Measurements from ENCODE around the gene PPM1F. TPM values are rescaled to one million over a fixed set of nuclear protein-coding genes. Genes with fewer than 3 reads are reported as not detected.
"Not testable (repeated sequence)": the region's sequence is repeated elsewhere in the genome, so short reads cannot be mapped to it uniquely, and the experiment has no call there.

PPM1F gene
- polyA plus RNA-seq, 12 donors, result 32.4 to 49.5 (median 46.1) TPM; not detected in 1

DNA sequence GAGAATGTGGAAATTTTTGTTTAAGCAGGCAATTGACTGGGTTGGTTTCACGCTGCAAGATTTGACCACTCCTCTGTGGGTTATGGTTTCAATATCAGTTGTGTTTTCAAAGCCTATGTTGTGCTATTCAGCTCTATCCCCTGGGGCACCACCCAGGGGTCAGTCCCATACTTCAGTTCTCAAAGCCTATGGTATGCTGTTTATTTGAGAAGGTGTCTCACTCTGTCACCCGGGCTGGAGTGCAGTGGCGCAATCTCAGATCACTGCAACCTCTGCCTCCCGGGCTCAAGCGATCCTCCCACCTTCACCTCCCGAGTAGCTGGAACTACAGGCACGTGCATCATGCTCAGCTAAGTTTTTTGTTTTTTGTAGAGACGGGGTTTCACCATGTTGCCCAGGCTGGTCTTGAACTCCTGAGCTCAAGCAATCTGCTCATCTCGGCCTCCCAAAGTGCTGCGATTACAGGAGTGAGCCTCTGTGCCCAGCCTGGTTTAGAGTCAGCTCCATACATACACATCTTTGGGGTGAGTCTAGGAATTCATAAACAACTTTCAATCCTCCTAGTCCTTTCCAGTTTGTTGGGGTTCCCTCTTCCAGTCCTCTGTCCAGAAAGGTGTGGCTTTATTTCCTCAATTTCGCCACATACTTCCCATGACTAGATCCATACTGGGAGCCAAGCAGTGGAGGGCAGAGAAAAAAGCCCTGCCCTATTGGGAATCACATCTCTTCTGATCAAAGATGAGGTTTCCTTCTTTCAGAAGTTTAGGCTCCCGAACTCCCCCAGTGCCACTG, 50.2 kb downstream of the PPM1F start:
- no peak for DNase-seq

DNA sequence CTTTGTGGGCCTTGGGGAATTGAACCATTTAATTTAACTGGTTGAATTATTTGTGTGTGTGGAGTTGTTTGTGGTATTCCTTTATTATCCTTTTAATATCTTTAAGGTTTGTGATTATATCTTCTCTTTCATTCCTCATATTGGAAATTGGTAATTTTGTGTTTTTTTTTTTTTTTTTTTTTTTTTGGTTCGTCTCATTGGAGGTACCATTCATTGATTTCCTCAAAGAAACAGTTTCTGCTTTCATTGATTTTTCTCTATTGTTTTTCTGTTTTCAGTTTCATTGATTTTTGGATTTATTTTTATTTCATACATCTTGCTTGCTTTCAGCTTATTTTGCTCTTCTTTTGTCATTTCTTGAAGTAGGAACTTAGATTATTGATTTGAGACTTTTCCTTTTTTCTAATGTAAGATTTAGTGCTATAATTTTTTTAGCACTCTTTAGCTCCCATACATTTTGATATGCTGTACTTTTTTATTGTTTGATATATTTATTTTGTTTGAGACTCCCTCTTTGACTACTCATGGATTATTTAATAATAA, 54.2 kb downstream of the PPM1F start:
- DNase-seq, result no peak

DNA sequence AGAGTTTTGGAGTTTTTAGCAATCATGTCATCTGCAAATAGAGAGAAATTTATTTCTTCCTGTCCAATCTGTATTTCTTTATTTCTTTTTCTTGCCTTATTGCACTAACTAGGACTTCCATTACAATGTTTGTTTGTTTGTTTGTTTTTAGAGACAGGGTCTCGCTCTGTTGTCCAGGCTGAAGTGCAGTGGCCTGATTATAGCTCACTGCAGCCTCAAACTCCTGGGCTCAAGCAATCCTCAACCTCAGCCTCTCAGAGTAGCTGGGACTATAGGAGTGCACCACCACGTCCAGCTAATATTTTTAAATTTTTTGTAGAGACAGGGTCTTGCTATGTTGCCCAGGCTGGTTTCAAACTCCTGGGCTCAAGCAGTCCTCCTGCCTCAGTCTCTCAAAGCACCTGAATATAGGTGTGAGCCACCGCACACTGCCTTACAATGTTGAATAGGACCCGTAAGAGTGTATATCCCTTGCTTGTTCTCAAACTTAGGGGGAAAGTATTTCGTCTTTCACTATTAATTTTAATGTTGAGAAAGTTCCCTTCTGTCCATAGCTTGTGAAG, 55.6 kb downstream of the PPM1F start:
- no peak for DNase-seq

DNA sequence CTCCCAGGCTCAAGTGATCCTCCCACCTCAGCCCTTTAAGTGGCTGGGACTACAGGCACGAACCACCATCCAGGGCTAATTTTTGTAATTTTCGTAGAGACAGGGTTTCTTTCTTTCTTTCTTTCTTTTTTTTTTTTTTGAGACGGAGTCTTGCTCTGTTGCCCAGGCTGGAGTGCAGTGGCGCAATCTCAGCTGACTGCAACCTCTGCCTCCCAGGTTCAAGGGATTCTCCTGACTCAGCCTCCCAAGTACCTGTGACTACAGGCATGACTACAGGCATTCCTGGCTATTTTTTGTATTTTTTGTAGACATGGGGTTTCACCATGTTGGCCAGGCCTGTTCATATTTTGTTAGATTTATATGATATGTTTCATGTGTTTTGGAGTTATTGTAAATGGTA, 56.4 kb downstream of the PPM1F start:
- DNase-seq, result not testable (repeated sequence)

DNA sequence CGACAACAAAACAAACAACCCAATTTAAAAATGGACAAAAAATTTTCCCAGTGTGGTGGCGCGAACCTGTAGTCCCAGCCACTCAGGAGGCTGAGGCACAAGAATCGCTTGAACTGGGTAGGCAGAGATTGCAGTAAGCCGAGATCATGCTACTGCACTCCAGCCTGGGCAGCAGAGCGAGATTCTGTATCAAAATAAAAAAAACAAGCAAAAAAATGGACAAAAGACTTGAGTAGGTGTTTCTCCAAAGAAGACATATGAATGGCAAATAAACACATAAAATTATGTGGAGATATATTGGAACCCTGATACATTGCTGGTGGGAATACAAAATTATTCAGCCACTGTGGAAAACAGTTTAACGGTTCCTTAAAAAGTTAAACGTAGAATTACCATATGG, 57.8 kb downstream of the PPM1F start:
- DNase-seq, result no peak

DNA sequence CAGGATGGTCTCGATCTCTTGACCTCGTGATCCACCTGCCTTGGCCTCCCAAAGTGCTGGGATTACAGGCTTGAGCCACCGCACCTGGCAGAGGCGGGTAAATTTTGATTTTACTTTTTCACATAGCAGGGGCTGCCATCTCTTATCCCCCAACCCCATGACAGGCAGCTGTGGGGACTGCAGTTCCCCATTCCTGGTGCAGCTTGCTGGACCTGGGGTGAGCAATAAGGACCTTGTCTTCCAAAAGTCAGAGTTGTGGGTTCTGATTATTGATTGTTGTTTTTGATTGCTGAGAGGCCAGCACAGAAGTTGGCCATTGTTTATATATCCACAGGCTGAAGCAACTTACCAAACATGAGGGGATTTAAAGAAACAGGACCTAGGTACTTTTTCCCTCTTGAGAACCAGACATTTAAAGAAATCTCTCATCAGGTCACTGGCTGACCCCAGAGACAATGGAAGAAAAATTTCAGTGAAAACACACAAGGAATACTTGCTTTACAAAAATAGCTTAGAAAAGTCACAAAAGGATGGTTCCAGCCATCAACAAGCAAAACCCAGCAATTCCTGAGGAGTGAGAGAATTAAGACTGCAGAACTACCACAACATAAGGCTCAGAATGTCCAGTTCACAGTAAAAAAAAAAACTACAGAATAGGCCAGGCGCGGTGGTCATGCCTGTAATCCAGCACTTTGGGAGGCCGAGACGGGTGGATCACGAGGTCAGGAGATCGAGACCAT, 63.2 kb downstream of the PPM1F start:
- DNase-seq, result no peak

DNA sequence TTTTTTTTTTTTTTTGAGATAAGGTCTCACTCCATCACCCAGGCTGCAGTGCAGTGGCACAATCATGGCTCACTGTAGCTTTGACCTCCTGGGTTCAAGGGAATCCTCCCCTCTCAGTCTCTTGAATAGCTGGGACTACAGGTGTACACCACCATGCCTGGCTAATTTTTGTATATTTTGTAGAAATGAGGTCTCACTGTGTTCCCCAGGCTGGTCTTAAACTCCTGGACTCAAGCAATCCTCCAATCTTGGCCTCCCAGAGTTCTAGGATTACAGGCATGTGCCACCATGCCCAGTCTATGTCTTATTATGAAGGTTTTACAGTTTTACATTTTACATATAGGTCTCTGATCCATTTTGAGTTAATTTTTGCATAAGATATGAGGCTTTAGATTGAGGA, 64.8 kb downstream of the PPM1F start:
- DNase-seq, result no peak

DNA sequence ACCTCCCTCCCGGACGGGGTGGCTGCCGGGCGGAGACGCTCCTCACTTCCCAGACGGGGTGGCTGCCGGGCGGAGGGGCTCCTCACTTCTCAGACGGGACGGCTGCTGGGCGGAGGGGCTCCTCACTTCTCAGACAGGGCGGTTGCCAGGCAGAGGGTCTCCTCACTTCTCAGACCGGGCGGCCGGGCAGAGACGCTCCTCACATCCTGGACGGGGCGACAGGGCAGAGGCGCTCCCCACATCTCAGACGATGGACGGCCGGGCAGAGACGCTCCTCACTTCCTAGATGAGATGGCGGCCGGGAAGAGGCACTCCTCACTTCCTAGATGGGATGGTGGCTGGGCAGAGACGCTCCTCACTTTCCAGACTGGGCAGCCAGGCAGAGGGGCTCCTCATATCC, 68.7 kb downstream of the PPM1F start:
- DNase-seq, result not testable (repeated sequence)

DNA sequence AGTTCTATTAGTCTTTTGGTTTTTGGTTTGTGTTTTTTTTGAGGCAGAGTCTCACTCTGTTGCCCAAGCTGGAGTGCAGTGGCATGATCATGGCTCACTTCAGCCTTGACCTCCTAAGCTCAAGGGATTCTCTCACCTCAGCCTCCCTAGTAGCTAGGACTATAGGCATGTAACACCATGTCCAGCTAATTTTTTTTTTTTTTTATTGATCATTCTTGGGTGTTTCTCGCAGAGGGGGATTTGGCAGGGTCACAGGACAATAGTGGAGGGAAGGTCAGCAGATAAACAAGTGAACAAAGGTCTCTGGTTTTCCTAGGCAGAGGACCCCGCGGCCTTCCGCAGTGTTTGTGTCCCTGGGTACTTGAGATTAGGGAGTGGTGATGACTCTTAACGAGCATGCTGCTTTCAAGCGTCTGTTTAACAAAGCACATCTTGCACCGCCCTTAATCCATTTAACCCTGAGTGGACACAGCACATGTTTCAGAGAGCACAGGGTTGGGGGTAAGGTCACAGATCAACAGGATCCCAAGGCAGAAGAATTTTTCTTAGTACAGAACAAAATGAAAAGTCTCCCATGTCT, 69.8 kb downstream of the PPM1F start:
- DNase-seq, result not testable (repeated sequence)

DNA sequence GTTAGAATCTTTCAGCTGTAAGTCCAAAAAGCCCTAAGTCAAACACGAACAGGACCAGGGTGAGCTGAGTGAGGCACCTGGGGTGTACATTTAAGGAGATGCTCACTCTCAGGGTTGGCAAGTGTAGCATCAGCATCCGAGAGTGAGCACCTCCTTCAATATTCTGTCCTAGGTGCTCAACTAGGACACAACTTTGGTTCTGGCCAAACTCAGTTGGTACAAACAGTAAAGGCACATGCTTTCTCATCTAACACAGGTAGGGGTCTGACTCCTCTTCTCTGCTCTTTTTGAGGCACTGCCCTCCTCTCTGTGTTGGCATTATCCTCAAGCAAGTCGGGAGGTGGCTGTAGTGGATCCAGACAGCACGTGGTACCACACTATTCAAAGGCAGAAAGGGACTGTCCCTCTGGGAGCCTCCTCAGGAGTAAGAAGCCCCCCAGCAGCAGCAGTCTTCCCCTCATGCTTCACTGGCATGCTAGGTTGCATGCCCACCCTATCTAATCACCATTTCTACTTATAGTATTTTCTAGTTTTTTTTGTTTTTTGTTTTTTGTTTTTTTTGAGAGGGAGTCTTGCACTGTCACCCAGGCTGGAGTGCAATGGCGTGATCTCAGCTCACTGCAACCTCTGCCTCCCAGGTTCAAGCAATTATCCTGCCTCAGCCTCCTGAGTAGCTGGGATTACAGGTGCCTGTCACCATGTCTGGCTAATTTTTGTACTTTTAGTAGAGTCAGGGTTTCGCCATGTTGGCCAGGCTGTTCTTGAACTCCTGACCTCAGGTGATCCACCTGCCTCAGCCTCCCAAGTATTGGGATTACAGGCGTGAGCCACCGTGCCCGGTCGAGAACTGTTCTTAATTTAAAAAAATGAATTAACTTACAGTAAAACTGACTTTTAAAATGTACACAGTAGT, 70.6 kb downstream of the PPM1F start:
- DNase-seq, result no peak

DNA sequence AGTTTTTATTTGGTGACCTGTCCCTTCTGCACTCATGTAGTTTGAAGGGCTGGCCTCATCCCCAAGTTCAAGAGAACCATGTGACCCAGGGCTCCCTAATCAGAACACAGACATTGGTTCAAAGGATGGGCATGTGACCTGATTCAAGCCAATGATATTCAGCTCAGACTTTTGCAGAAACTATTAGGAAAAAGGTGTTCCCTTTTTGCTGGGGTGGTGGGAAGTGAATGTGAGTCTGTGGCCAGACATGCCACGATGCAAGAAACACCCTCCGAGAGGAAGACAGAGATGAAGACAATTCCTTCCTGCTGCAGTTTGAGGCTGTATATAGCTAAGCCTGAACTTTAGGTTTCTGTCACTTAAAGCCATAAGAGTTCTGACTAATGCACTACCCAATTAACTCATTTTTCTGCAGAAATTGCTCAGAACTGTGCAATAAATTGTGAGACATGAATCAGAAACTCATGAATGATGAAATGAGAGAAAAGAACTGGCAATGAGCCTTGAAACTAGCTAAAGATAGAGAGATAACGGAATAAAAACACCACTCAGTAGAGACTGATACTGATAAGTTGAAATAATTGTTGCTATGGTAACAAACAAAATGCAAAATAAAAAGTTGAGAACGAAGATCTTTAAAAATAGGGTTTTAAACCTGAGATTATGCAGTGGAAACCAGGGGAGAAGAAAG, 76.0 kb downstream of the PPM1F start:
- no peak for DNase-seq

DNA sequence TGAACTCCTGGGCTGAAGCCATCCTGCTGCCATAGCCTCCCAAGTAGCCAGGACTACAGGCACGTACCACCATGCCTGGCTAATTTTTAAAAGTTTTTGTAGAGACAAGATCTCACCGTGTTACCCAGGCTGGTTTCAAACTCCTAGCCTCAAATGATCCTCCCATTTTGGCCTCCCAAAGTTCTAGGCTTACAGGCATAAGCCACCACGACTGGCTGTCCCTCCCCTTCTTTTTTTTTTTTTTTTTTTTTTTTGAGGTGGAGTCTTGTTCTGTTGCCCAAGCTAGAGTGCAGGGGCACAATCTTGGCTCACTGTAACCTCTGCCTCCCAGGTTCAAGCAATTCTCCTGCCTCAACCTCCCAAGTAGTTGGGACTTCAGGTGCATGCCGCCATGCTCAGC, 77.7 kb downstream of the PPM1F start:
- not testable (repeated sequence) for DNase-seq

DNA sequence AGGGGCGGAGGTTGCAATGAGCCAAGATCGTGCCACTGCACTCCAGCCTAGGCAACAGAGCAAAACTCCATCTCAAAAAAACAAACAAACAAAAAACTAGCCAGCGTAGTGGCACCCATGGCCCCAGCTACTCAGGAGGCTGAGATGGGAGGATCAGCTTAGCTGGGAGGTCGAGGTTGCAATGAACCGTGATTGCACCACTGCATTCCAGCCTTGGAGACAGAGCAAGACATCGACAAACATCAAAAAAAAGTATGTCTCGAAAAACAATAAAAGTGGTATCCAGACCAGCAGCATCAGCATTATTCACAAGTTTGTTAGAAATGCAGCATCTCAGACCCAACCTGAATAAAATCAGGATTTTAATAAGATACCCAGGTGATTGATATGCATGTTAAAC, 79.0 kb downstream of the PPM1F start:
- DNase-seq, result no peak

DNA sequence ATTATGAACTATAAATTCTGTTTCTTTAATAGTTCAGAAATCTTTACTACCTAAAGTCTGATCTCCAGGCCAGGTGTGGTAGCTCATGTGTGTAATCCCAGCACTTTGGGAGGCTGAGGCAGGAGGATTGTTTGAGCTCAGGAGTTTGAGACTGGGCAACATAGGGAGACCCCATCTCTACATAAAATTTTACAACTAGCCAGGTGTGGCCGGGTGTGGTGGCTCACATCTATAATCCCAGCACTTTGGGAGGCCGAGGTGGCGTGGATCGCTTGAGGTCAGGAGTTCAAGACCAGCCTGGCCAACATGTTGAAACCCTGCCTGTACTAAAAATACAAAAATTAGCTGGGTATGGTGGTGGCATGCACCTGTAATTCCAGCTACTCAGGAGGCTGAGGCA, 79.9 kb downstream of the PPM1F start:
- DNase-seq, result not testable (repeated sequence)

Other genes with a start within 250 kb of the PPM1F start
- gene YPEL1, start 217.1 kb downstream of the PPM1F start, polyA plus RNA-seq (ENCODE audit: insufficient read length in 12 of 12), result 10 to 100 TPM in 10 of 12 donors, not detected in 2; 12.1 to 25.4 (median 20.0) TPM
- gene MAPK1, start 85.2 kb downstream of the PPM1F start, polyA plus RNA-seq (ENCODE audit: insufficient read length in 12 of 12), result 100 to 1,000 TPM in 10 of 12 donors, 10 to 100 TPM in 1, not detected in 1; 94.7 to 154 (median 145) TPM
- gene TOP3B, start 29.9 kb upstream of the PPM1F start, polyA plus RNA-seq (ENCODE audit: insufficient read length in 12 of 12), result 10 to 100 TPM in 11 of 12 donors, not detected in 1; 11.8 to 23.3 (median 15.9) TPM

Data from muscle of arm (tissue), 12 donors.